HL-60 (cell line): ENCODE measurements around the gene OGG1.

Experiments
- CTCF ChIP-seq: IDR thresholded peaks from one replicate; pipeline ENCODE4 v1.5.1; 2011; ENCODE audit warnings: low read length, control low read depth, inconsistent platforms; ENCODE audit not compliant: insufficient read depth
- GABPA ChIP-seq: IDR thresholded peaks from 2 replicates; pipeline ENCODE4 v1.6.1; 2012; ENCODE audit warnings: low read depth

- TF ChIP-seq CTCF (peak; percentile 58), GABPA (no peak)
Observed at GRCh38 chr3:9727041-9727595, 22.6 kb upstream of the OGG1 start.
